Effector CD8-positive, alpha-beta T cell (primary cell): ENCODE data around the gene SLIT1.
A peak's percentile ranks its signal among the peaks of the same experiment; 100 is the strongest.

ENCODE experiments used
- DNase-seq: peaks from one replicate; lab custom pipeline; 2025; lab: John Stamatoyannopoulos, UW

The SLIT1 gene

GRCh38 chr10:97200616-97201015, 14.9 kb upstream of the SLIT1 start:
- no peak for DNase-seq

DNA sequence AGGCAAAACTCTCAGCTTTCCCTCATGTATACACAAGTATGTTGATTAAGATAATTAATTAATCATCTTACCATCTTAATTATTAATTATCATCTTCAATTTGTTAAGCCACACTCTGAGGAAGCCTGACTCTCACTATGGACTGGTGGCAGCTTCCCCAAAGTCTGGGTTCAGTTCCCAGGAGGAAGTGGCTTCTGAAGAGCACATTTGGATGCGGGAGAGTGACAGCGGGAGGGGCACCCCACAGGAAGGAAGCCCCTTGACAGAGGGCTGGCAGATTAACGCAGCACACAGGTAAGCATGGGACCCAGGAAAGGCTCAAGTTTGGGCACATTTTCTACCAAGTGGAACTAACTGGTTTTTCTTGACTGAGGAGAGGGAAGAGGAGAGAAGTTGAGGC, 13.4 kb upstream of the SLIT1 start:
- DNase-seq = no peak

GRCh38 chr10:97197030-97197500, 11.3 kb upstream of the SLIT1 start:
- no peak for DNase-seq

- peak; percentile 43 for DNase-seq
Measured at GRCh38 chr10:97196223-97197029, 10.7 kb upstream of the SLIT1 start.

DNA sequence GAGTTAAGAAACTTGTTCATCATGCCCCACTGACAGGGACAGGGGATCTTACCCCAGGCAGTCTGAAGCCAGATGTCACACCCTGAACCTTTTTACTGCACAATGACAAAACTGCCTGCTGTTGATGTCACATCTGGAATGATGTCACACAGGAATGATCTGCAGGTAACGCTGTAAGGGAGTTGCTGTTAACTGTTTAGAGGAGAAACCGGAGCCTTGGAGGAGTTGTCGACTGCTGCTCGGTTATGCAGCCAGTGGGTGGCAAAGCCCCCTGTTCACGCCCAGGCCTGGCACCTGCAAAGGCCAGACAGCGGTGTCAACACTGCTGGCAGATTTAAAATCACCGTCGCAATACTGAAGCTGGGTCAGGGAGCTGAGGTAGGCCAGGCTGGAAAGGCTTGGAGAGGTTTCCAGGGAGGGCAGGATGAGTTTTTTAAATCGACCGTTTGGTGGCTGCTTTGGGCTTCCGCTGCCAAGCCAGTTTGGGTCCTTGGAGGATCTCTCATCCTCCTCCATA, 10.0 kb upstream of the SLIT1 start:
- no peak for DNase-seq

- DNase-seq = no peak
Measured at GRCh38 chr10:97192952-97193435, 7.2 kb upstream of the SLIT1 start.

- DNase-seq = no peak
Measured at GRCh38 chr10:97190450-97190849, 4.7 kb upstream of the SLIT1 start.

- no peak for DNase-seq
Measured at GRCh38 chr10:97188261-97188711, 2.5 kb upstream of the SLIT1 start.

DNA sequence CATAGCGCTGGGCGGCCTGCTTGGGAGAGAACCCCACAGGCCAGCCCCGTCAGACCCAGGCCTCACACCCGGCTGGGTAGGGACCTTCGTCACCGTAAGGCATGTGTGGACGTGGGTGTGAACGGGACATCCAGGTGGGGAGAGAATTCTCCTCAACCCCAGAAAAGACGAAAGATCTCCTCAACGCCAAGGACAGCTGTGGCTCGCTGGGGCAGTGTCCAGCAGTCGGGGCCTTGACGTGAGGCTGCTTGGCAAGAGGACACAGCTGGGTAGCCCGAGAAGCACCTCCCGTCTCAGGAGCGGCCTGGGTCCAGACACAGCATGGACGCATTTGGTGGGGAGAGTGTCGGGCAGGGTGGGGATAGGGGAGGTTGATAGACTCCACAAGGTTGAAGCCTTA, 1.2 kb upstream of the SLIT1 start:
- no peak for DNase-seq

- DNase-seq = no peak
Measured at GRCh38 chr10:97184971-97185325, 811 bp downstream of the SLIT1 start.

DNA sequence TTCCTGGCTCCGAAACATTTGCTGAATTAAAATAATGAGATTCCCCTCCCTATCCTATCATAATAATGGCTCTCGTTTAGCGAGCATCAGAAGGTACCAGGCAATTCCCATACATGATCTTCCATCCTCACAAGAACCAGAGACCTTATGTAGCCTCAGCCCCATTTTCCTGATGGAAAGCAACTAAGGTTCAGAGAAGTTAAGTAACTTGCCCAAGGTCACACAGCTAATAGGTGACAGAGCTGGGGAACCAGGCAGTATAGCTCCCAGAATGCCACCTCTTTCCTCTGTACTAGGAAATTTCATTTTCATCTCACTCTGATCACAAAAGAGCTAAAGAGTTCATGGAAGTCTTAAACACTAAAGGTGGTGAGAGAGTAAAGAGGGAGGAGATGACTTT, 2.4 kb downstream of the SLIT1 start:
- no peak for DNase-seq

DNA sequence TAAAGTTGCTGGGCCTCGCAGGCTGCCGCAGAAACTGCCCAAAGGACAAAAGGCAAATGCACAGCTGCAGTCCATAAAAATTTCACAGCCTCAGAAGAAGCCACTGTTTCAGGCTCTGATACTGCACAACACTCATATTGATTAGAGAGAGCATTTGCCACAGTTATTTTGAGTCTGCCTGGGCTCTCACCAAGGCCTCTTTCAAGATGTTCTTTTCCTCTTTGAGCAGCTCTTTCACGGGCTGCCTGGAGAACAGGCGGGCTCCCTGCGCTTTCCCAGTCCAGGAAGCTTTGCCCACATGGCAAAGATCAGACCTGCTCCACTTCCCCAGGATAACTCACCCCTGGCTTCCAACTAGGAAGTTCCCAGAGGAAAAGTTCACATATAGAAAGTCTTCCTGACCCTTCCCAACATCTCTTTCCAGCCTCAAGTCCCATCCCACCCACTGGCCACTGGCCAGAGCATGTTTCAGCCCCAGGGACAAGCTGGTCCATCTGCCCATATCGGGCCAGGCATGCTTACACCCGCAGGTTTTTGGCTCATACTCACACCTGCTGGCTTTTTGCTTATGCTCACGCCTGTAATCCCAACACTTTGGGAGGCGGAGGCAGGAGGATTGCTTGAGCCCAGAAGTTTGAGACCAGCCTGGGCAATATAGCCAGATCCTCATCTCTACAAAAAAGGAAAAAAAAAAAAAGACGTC, 3.3 kb downstream of the SLIT1 start:
- no peak for DNase-seq

GRCh38 chr10:97180986-97181385, 4.8 kb downstream of the SLIT1 start:
- DNase-seq = no peak

DNA sequence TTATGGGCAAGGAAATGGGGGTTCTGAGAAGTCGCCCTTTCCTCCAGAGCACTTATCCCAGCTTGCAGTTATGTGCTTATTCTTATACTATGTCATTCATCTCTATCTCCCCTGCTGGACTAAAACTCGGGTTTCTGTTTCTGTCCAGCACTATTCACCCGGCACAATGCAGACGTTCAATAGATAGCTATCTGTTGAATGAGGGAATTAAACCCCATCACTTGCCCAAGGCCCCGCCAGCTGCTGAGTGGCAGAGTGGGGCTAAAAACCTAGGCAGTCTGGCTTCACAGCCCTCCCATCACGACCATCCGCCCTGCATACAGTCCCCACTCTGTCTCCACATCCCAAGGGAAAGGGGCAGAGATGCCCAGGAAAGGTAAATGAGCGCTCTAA, 5.4 kb downstream of the SLIT1 start:
- DNase-seq = no peak

GRCh38 chr10:97179731-97180362, 5.9 kb downstream of the SLIT1 start:
- no peak for DNase-seq

DNA sequence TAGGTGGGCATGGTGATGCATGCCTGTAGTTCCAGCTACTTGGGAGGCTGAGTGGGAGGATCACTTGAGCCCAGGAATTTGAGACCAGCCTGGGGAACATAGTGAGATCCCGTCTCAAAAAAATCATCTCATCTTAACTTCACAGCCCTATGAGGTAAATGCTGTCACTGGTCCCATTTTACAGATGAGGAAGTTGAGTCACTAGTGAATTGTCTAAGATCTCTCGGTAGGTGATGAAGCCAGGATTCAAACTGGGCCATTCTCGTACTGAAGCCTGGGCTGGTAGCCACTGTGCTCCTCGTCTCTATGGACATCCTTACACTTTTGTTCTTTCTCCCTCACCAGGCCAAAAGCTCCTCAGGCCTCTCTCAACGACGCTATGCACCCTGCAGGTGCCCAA, 6.4 kb downstream of the SLIT1 start:
- no peak for DNase-seq

GRCh38 chr10:97178074-97178473, 7.7 kb downstream of the SLIT1 start:
- DNase-seq = no peak

DNA sequence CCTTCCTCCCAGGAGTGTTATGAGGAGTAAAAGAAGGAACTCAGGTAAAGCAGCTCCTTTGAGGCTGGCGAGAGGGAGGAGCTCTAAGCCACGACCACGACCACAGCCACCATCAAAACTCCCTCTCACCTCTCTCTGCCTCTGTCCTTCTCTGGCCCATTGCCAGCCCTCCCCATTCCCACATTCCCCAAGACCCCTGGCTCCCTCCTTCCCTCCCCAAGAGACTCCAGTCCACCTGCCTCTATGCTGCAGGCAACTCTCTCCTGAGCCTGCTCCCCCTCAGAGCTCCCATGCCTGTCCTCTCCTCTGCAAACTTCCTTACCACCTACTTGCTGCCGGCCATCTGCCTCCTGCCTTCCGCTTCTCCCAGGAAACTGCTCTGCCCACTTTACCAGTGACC, 9.5 kb downstream of the SLIT1 start:
- no peak for DNase-seq

GRCh38 chr10:97175586-97175985, 10.2 kb downstream of the SLIT1 start:
- no peak for DNase-seq

- no peak for DNase-seq
Measured at GRCh38 chr10:97174941-97175340, 10.8 kb downstream of the SLIT1 start.

- DNase-seq = no peak
Measured at GRCh38 chr10:97174276-97174775, 11.4 kb downstream of the SLIT1 start.

DNA sequence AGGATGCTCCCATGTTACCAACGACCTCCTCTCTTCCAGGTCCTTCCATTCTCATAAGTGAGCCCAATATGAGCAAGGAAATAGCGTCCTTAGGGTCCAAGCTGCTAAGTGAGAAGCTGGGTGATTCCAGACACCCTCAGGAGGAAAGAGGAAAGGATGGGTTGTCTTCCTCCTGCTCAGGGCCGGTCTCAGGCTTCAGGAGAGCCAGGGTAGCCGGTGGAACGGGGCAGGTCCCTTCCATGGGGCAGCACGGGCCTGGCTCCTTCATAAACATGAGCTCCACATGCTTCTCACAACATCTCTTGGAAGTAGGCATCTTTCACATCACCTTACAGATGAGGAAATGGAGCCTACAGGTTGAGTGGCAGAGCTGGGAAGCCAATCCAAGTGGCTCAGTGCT, 12.7 kb downstream of the SLIT1 start:
- DNase-seq = no peak
